Right lobe of liver (tissue), 6 donors: ENCODE measurements around the gene RAI1. TPM values are rescaled to one million over a fixed set of nuclear protein-coding genes. Genes with fewer than 3 reads are reported as not detected.
A peak's percentile ranks its signal among the peaks of the same experiment; 100 is the strongest.

Experiments
- ATAC-seq, 4 donors: fragments of 200-7000 bp; cut with Tn5 transposase; one replicate each; pipeline ENCODE4 v1.9.1; 2020; ENCODE audit warnings: mild to moderate bottlenecking in 4 of 4, moderate library complexity in 4 of 4
- DNase-seq, 3 donors: peaks; one replicate each; pipeline ENCODE4 v3.0.0-alpha.2; 2020
- H3K27ac ChIP-seq, 3 donors: fragments of 200-600 bp; one replicate each; pipeline ENCODE4 v1.8.0; 2022
- H3K27me3 ChIP-seq, 2 donors: fragments of 200-600 bp; one replicate each; pipeline ENCODE4 v1.8.0; 2022
- H3K36me3 ChIP-seq, 4 donors: fragments of 200-600 bp; sonication (generic) in 1 of 4; one replicate each; pipeline versions ENCODE4 v1.5.1 to v1.8.0; 2017 to 2022; ENCODE audit warnings: control low read depth in 1 of 4
- H3K4me1 ChIP-seq, 4 donors: fragments of 200-600 bp; sonication (generic) in 1 of 4; one replicate each; pipeline versions ENCODE4 v1.5.1 to v1.8.0; 2017 to 2022; ENCODE audit warnings: control low read depth in 1 of 4
- H3K4me3 ChIP-seq, 3 donors: fragments of 200-600 bp; one replicate each; pipeline ENCODE4 v1.8.0; 2022
- H3K9me3 ChIP-seq, 4 donors: fragments of 200-600 bp; sonication (generic) in 1 of 4; one replicate each; pipeline versions ENCODE4 v1.5.1 to v1.8.0; 2017 to 2022; ENCODE audit warnings: control low read depth in 1 of 4
- POLR2A ChIP-seq: fragments of 450-650 bp; IDR thresholded peaks from one replicate; pipeline ENCODE4 v1.6.1; 2017; ENCODE audit warnings: antibody characterized with exemption, mild to moderate bottlenecking
- WGBS: methylation state at CpG from one replicate; pipeline ENCODE4 v1.1.6; 2018; ENCODE audit warnings: low coverage, low lambda C conversion rate; ENCODE audit not compliant: insufficient coverage; ENCODE audit errors: missing lambda C conversion rate; 5-methylcytosine and 5-hydroxymethylcytosine counted together
- intact Hi-C, 2 donors: fragments of 100-400 bp; cut with DNase I; formaldehyde crosslinking; loops; one replicate each; pipeline versions ENCODE4 v1.11.2 to v1.14.1; 2022
- total RNA-seq, 6 experiments: library from RNA; depleted of rRNA in 2 of 6; stranded (reverse); fragments of >200 nt in 2 of 6; fragmentation: NEBNext Ultra II Directional in 3 of 6; extraction: Animal tissue kit (Norgen Biotek cat#: 25700) in 3 of 6; gene quantifications; one replicate each; pipeline versions ENCODE4 v1.1.0 to v1.2.4, GENCODE V29; 2016 to 2023
- TF ChIP-seq, protein P1 (sequence below), 4 donors: fragments of 200-600 bp in 3 of 4; fragments of 450-650 bp in 1 of 4; IDR thresholded peaks; one replicate each; pipeline versions ENCODE4 v1.5.1 to v1.8.0; 2016 to 2022; ENCODE audit warnings: antibody characterized with exemption in 4 of 4, mild to moderate bottlenecking in 2 of 4
- donor health status: DM: no; HTN: yes; CAD: no.
- donor health status: DM: no; HTN: no; CAD: no.
- donor health status: DM: no; HTN: no; CAD: no.
- donor health status: DM: no; HTN: yes; CAD: no.
- donor health status: DM: no; HTN: yes; CAD: no.

RAI1 gene
- total RNA-seq, 6 experiments from 2014 or later: 6.1 to 14.5 (median 8.4) TPM

DNA sequence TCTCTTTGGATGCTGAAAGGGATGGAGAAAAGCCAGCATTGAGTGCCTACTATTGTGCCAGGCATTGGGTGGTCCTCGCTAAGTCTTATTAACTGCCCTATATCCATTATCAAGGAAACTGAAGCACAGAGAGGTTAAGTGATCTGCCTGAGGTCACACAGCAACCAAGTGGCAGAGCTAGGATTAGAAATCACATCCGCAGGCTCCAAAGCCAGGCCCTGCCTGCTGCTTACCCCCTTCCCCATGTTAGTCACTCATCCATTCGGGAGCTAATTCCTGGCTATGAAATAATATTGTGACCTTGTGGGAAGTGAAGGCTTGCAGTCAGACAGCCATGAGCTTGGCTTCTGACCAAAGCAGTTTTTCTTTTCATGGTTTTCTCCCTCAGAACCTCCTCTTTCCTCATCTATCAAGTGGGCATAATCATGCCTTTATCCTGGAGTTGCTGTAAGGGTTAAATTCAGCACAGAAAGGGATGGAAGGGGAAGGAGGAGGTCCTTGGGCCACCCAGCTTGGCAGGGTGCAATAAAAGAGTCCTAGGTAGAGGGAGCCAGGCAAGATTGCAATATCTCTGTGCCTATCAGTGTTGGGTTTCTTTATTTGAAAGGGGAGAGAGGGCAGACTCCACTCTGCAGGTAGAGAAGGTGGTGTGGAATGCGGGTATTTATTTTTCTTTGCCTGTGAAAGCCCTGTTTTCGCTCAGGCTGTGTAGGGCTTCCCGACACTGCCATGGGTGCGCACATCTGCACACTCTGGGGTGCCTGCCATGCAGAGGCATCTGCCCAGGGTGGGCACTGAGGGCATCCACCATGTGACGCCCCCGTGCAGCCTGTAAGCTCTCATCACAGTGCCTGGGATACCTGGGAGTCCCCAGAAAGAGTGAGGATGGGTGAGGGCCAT is 11.3 kb downstream of the RAI1 start:
- TF ChIP-seq, protein P1, sequence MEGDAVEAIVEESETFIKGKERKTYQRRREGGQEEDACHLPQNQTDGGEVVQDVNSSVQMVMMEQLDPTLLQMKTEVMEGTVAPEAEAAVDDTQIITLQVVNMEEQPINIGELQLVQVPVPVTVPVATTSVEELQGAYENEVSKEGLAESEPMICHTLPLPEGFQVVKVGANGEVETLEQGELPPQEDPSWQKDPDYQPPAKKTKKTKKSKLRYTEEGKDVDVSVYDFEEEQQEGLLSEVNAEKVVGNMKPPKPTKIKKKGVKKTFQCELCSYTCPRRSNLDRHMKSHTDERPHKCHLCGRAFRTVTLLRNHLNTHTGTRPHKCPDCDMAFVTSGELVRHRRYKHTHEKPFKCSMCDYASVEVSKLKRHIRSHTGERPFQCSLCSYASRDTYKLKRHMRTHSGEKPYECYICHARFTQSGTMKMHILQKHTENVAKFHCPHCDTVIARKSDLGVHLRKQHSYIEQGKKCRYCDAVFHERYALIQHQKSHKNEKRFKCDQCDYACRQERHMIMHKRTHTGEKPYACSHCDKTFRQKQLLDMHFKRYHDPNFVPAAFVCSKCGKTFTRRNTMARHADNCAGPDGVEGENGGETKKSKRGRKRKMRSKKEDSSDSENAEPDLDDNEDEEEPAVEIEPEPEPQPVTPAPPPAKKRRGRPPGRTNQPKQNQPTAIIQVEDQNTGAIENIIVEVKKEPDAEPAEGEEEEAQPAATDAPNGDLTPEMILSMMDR (IDR thresholded peaks at IDR 0.05): no peak
- Histone ChIP-seq H3K27me3 (no peaks in the 10 kb centered on the region), H3K4me3 (no peak overlapping the region), H3K9me3 (no peaks in the 10 kb centered on the region), H3K36me3 (no peaks in the 10 kb centered on the region), H3K27ac (peak overlapping the region in 1 of 3 donors; percentile 95), H3K4me1 (peaks cover 0 to 48% (median 18%) of the 10 kb centered on the region in 4 donors)
- WGBS: 79% methylated on average over 4 of the region's 9 CpGs
- intact Hi-C loops: no loop called here
- no peak for DNase-seq
- ATAC-seq: no peak

DNA sequence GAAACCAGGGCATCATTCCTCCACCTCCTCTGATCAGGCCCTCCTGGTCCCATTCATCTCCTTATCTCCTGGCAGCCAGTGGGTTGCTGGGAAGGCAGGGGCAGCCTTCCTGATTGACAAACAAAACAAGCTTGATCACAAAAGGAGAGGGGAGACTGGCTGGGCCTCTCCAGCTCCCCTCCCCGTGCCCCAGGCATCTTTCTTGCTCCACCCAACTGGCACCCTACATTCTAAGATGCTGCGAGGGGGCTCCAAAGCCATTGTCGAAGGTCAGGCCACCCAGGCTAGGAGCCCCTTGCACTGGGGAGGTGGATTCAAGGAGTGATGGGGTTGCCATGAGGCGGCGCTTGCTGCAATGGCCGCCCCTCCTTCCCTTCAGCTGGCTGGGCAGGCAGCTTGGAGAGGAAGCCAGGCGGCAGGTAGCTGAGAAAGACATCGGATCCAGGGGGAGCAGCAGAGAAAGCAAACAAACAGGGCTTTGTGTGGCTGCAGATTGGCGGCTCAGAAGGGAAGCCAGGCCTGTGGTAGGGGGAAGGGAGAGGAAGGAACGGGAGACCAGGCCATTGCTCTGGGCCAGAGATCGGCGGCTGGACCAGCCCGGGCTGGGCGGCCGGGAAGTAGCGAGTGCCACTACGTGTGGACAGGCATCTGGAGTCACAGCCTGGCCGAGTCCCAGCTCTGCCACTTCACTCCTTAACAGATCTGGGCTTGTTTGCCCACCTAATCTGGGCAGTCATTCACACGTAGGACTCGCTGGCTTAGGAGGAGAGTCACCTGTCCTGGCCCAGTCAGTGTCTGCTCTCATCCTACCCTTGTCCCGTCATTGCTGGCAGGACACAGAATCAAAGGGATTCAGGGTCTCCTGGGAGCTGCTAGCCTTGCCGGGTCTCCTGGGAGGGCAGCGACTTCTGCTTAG is 12.3 kb downstream of the RAI1 start:
- DNase-seq: peak; percentile 66 to 82 (median 70)
- Histone ChIP-seq H3K27ac (peak overlapping the region; percentile 63 to 95 (median 83)), H3K27me3 (no peaks in the 10 kb centered on the region), H3K9me3 (no peaks in the 10 kb centered on the region), H3K4me1 (peaks cover 0 to 51% (median 20%) of the 10 kb centered on the region in 4 donors), H3K4me3 (peak overlapping the region; percentile 57 to 77 (median 64)), H3K36me3 (no peaks in the 10 kb centered on the region)
- WGBS: 20% methylated on average over 13 of the region's 23 CpGs
- intact Hi-C loops: no loop called here
- no peak for TF ChIP-seq POLR2A
- TF ChIP-seq, protein P1 (IDR thresholded peaks at IDR 0.05): no peak
- peak; percentile 45 to 66 (median 51) for ATAC-seq

DNA sequence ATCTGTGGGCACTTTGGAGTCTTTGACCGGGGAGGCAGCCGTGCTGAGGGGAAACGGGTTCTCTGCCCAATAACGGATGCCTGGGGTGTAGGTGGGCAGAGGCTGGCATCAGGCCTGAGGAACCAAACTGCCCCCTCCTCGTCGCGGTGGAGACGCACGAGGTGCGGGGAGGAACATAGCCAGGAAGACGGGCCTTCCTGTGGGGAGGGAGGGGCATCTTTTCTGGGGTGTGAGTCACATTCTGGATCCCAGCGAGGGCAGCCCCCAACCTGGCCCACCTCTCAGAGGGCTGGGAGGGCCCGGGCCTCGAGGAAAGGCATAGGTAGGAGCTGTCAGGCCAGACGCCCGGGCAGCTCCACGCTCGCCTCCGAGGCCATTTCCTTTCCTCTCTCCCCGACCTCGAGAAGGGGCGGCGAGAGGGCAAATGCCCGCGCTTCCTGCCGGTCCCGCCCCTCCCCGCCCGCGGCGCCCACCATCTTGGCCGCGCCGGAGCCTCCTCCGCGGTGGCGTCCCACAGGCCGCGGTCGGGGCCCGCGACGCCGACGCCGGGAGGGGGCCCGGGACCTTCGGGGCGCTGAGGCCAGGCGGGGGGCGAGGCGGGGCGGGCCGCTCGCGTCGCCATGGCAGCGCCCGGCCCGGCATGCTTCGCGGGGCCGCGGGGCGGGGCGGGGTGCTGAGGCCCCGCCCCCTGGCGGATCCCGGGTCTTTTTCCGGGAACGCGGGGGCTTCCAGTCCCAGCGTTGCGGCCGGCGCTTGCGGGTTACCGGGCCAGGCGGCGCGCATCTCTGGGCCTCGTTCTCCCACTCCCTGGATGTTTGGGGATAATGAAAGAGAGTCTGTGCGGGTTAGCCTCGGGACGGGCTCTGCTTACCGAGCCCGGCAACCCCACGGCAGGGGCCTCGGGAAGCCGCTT is 13.2 kb downstream of the RAI1 start:
- no peaks in the 10 kb centered on the region for H3K36me3 ChIP-seq
- intact Hi-C loops: no loop called here
- peaks cover 0 to 54% (median 20%) of the 10 kb centered on the region in 4 donors for H3K4me1 ChIP-seq
- peak overlapping the region; percentile 57 to 77 (median 64) for H3K4me3 ChIP-seq
- DNase-seq (peak; percentile 77 to 82 (median 78)), ATAC-seq (peak; percentile 65 to 76 (median 70))
- peak overlapping the region; percentile 83 to 95 (median 92) for H3K27ac ChIP-seq
- no peaks in the 10 kb centered on the region for H3K9me3 ChIP-seq
- H3K27me3 ChIP-seq: no peaks in the 10 kb centered on the region
- peak; percentile 59 for TF ChIP-seq POLR2A
- TF ChIP-seq, protein P1 (IDR thresholded peaks at IDR 0.05): no peak
- WGBS: 2% methylated on average over 8 of the region's 90 CpGs

DNA sequence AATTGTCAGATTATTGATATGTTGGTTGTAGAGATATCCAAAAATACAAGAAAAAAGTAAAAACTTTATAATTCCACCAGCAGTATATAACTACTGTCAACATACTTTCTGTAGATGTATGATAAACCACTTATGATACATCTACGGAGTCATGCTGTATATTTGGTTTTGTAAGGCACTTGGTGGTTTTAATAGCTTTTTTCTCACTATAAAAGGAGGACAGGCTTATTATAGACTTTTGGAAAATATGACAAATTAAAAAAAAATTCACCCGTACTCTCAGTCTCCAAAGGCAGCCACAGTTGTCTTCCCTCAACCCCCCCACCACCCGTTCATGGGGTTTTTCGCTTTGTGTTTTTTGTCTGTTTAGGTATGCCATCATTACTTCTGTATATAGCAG is 14.8 kb downstream of the RAI1 start:
- Histone ChIP-seq H3K27ac (peak overlapping the region in 2 of 3 donors; percentile 83 to 92), H3K4me1 (peaks cover 0 to 54% (median 20%) of the 10 kb centered on the region in 4 donors), H3K4me3 (no peak overlapping the region), H3K9me3 (no peaks in the 10 kb centered on the region), H3K27me3 (no peaks in the 10 kb centered on the region), H3K36me3 (no peaks in the 10 kb centered on the region)
- WGBS: 79% methylated on average over 4 of the region's 4 CpGs
- no peak for DNase-seq
- no peak for TF ChIP-seq POLR2A
- TF ChIP-seq, protein P1 (IDR thresholded peaks at IDR 0.05): no peak
- no peak for ATAC-seq
- intact Hi-C loops: no loop called here
